AG04450 (cell line): ENCODE results near the gene LXN. TPM values are rescaled to one million over a fixed set of nuclear protein-coding genes. Genes with fewer than 3 reads are reported as not detected.

Experiments
- CTCF ChIA-PET: fragments of 300-600, 350-600 bp; formaldehyde crosslinking; extraction: SDS; loops from one replicate; lab custom pipeline; 2022; ENCODE audit warnings: antibody characterized with exemption, inconsistent platforms; lab: Charles Lee
- POLR2A ChIA-PET: fragments of 350-600 bp; formaldehyde crosslinking; extraction: SDS; loops from one replicate; lab custom pipeline; 2021; ENCODE audit warnings: antibody characterized with exemption, inconsistent platforms; lab: Yijun Ruan, JAX
- DNase-seq: peaks from one replicate; pipeline ENCODE4 v3.0.0-alpha.2; 2011; ENCODE audit warnings: low read depth, low spot score
- H3K27ac ChIP-seq: one replicate; pipeline ENCODE4 v1.5.1; 2012; ENCODE audit warnings: low read depth, low read length, control low read depth
- H3K27me3 ChIP-seq: one replicate; pipeline ENCODE4 v1.6.0; 2012; ENCODE audit warnings: low read length; ENCODE audit not compliant: control insufficient read depth, insufficient read depth
- H3K4me3 ChIP-seq: 2 replicates; pipeline ENCODE4 v1.5.1; 2011; ENCODE audit warnings: mild to moderate bottlenecking, low read depth, low read length, control low read depth
- H3K9me3 ChIP-seq: 2 replicates; pipeline ENCODE4 v1.5.1; 2012; ENCODE audit warnings: low read length; ENCODE audit not compliant: control insufficient read depth, insufficient read depth
- CTCF ChIP-seq: IDR thresholded peaks from 2 replicates; pipeline ENCODE4 v1.5.1; 2011; ENCODE audit warnings: low read depth, low read length, control low read depth, inconsistent platforms
- polyA plus RNA-seq: library from polyadenylated mRNA; depleted of rRNA; stranded (reverse); fragments of >200 nt; gene quantifications from 2 replicates; pipeline ENCODE4 v1.2.3, GENCODE V29; 2011

The LXN gene
- polyA plus RNA-seq, 1 experiment, result 347 TPM

GRCh38 chr3:158713094-158713499 lies 40.6 kb upstream of the LXN start:
- H3K27me3 ChIP-seq, result no peaks in the 10 kb centered on the region
- ChIA-PET POLR2A (no interaction called here), CTCF (interaction anchor here (1.1 to 3.8 kb wide), 3 partner anchors 15 to 77 kb away, joined by 10 to 23 read pairs (median 11); no protein-coding TSS in a partner anchor)
- H3K4me3 ChIP-seq, result no peak overlapping the region
- H3K27ac ChIP-seq, result no peak overlapping the region
- no peaks in the 10 kb centered on the region for H3K9me3 ChIP-seq
- TF ChIP-seq CTCF, result no peak
- no peak for DNase-seq

GRCh38 chr3:158712443-158712842 lies 40.0 kb upstream of the LXN start:
- H3K27ac ChIP-seq, result peak overlapping the region; percentile 75
- ChIA-PET CTCF (interaction anchor here (2.1 to 3.8 kb wide), 2 partner anchors 16 to 77 kb away, joined by 10 to 23 read pairs; no protein-coding TSS in a partner anchor), POLR2A (interaction anchor here (1.0 kb wide), 1 partner anchor 13 kb away, joined by 3 read pairs; no protein-coding TSS in a partner anchor)
- DNase-seq, result no peak
- TF ChIP-seq CTCF, result no peak
- H3K27me3 ChIP-seq, result no peaks in the 10 kb centered on the region
- H3K9me3 ChIP-seq, result no peaks in the 10 kb centered on the region
- H3K4me3 ChIP-seq, result no peak overlapping the region

- no peak for TF ChIP-seq CTCF
- POLR2A ChIA-PET, result interaction anchor here (0.7 to 1.0 kb wide), 2 partner anchors 14 to 26 kb away, joined by 3 to 4 read pairs; no protein-coding TSS in a partner anchor
- no peaks in the 10 kb centered on the region for H3K27me3 ChIP-seq
- H3K27ac ChIP-seq, result peak overlapping the region; percentile 75
- no peak overlapping the region for H3K4me3 ChIP-seq
- no peaks in the 10 kb centered on the region for H3K9me3 ChIP-seq
- peak; percentile 61 for DNase-seq
- CTCF ChIA-PET, result interaction anchor here (0.5 to 3.8 kb wide), 2 partner anchors 16 to 104 kb away, joined by 7 to 23 read pairs; no protein-coding TSS in a partner anchor
Measured at GRCh38 chr3:158711886-158712285, 39.4 kb upstream of the LXN start.

- POLR2A ChIA-PET, result no interaction called here
Measured at GRCh38 chr3:158710601-158711000, 38.2 kb upstream of the LXN start.

More at GRCh38 chr3:158710601-158711000, 38.2 kb upstream of the LXN start:
- no peak for DNase-seq
- CTCF ChIA-PET, result interaction anchor here (0.6 kb wide), 1 partner anchor 1278 kb away, joined by 3 read pairs; the partner anchor contains the start of gene IL12A
- Histone ChIP-seq H3K9me3 (no peaks in the 10 kb centered on the region), H3K4me3 (no peak overlapping the region), H3K27me3 (no peaks in the 10 kb centered on the region), H3K27ac (no peak overlapping the region)
- no peak for TF ChIP-seq CTCF
